Hepatocyte (in vitro differentiated cells): ENCODE measurements around the gene CACNG5. TPM values are rescaled to one million over a fixed set of nuclear protein-coding genes. Genes with fewer than 3 reads are reported as not detected.

Source experiments
- DNase-seq: peaks from one replicate; pipeline ENCODE4 v3.0.0-alpha.2; 2016; ENCODE audit warnings: low spot score
- H2AFZ ChIP-seq: fragments of 200-600 bp; sonication (generic); 2 replicates; pipeline ENCODE4 v1.6.0; 2016; ENCODE audit warnings: antibody characterized with exemption, mild to moderate bottlenecking
- H3K27ac ChIP-seq: fragments of 200-600 bp; sonication (generic); 2 replicates; pipeline ENCODE4 v1.5.1; 2016; ENCODE audit warnings: mild to moderate bottlenecking
- H3K27me3 ChIP-seq: fragments of 200-600 bp; sonication (generic); 2 replicates; pipeline ENCODE4 v1.6.1; 2016
- H3K36me3 ChIP-seq: fragments of 200-600 bp; sonication (generic); replicated peaks from 2 replicates; pipeline ENCODE4 v1.5.1; 2016; ENCODE audit warnings: low read depth; ENCODE audit not compliant: insufficient read depth
- H3K4me1 ChIP-seq: fragments of 200-600 bp; sonication (generic); 2 replicates; pipeline ENCODE4 v1.5.1; 2016; ENCODE audit warnings: mild to moderate bottlenecking, moderate library complexity; ENCODE audit not compliant: insufficient read depth
- H3K4me2 ChIP-seq: fragments of 200-600 bp; sonication (generic); 2 replicates; pipeline ENCODE4 v1.6.0; 2016
- H3K4me3 ChIP-seq: fragments of 200-600 bp; sonication (generic); 2 replicates; pipeline ENCODE4 v1.5.1; 2016; ENCODE audit warnings: mild to moderate bottlenecking
- H3K79me2 ChIP-seq: fragments of 200-600 bp; sonication (generic); 2 replicates; pipeline ENCODE4 v1.6.0; 2017; ENCODE audit warnings: mild to moderate bottlenecking
- H3K9me2 ChIP-seq: fragments of 200-600 bp; sonication (generic); replicated peaks from 2 replicates; pipeline ENCODE4 v1.6.0; 2017; ENCODE audit warnings: mild to moderate bottlenecking; ENCODE audit not compliant: insufficient read depth
- H3K9me3 ChIP-seq: fragments of 200-600 bp; sonication (generic); 2 replicates; pipeline ENCODE4 v1.5.1; 2016; ENCODE audit warnings: low read depth, mild to moderate bottlenecking
- H4K20me1 ChIP-seq: fragments of 200-600 bp; sonication (generic); 2 replicates; pipeline ENCODE4 v1.6.0; 2016; ENCODE audit warnings: mild to moderate bottlenecking; ENCODE audit not compliant: insufficient read depth, poor library complexity, severe bottlenecking
- CTCF ChIP-seq: fragments of 200-600 bp; sonication (generic); IDR thresholded peaks from 2 replicates; pipeline ENCODE4 v1.5.1; 2016; ENCODE audit warnings: antibody characterized with exemption, mild to moderate bottlenecking; ENCODE audit not compliant: poor library complexity
- EZH2 ChIP-seq: fragments of 200-600 bp; sonication (generic); IDR thresholded peaks from 2 replicates; pipeline ENCODE4 v1.6.1; 2016; ENCODE audit warnings: antibody characterized with exemption, mild to moderate bottlenecking, borderline replicate concordance
- EZH2phosphoT487 ChIP-seq: fragments of 200-600 bp; sonication (generic); IDR thresholded peaks from one replicate; pipeline ENCODE4 v1.6.1; 2018; ENCODE audit warnings: antibody characterized with exemption, mild to moderate bottlenecking, low read depth, moderate library complexity; ENCODE audit not compliant: unreplicated experiment, severe bottlenecking
- WGBS: methylation state at CpG from one replicate; pipeline ENCODE4 v1.1.6; 2016; ENCODE audit warnings: low lambda C conversion rate; ENCODE audit errors: missing lambda C conversion rate; 5-methylcytosine and 5-hydroxymethylcytosine counted together
- polyA plus RNA-seq: library from polyadenylated mRNA; unstranded; fragments of >200 nt; fragmentation: Nextera tagmentation; extraction: Ambion mirVana; gene quantifications from 2 replicates; pipeline ENCODE4 v1.2.1, GENCODE V29; 2016
- total RNA-seq: library from RNA; depleted of rRNA; stranded (reverse); fragments of >200 nt; gene quantifications from 2 replicates; pipeline ENCODE4 v1.2.3, GENCODE V29; 2014

CACNG5 gene
- total and polyA plus RNA-seq, 2 experiments from 2014 or later = not detected

DNA sequence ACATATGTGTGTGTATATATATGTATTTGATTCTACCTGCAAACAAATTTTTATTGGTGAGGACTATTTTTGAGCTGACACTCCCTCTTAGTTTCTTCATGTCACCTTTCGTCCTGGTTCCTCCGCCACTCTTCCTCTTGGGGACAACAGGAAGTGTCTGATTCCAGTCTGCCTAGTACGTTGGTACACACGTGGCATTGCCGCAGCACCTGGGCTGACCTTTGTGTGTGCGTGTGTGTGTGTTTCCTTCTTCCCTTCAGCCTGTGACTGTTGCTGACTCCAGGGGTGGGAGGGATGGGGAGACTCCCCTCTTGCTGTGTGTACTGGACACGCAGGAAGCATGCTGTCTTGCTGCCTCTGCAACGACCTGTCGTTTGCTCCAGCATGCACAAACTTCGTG is 29.4 kb upstream of the CACNG5 start:
- H4K20me1 ChIP-seq = no peaks in the 10 kb centered on the region
- no peaks in the 10 kb centered on the region for H3K9me3 ChIP-seq
- no peaks in the 10 kb centered on the region for H3K79me2 ChIP-seq
- H3K9me2 ChIP-seq = no peaks in the 10 kb centered on the region
- H3K27ac ChIP-seq = no peak overlapping the region
- no peak for DNase-seq
- H3K4me3 ChIP-seq = no peak overlapping the region
- H3K36me3 ChIP-seq = no peaks in the 10 kb centered on the region
- no peaks in the 10 kb centered on the region for H3K27me3 ChIP-seq
- no peak overlapping the region for H3K4me2 ChIP-seq
- TF ChIP-seq CTCF = no peak
- no peak for TF ChIP-seq EZH2
- TF ChIP-seq EZH2phosphoT487 = no peak
- 83% methylated on average over 10 of the region's 10 CpGs for WGBS
- H3K4me1 ChIP-seq = no peaks in the 10 kb centered on the region
- H2AFZ ChIP-seq = no peak overlapping the region

GRCh38 chr17:66807182-66807581 is 27.7 kb upstream of the CACNG5 start:
- no peak for TF ChIP-seq EZH2
- TF ChIP-seq CTCF = no peak
- Histone ChIP-seq H3K4me2 (no peak overlapping the region), H3K27ac (no peak overlapping the region), H3K4me3 (no peak overlapping the region), H4K20me1 (no peaks in the 10 kb centered on the region), H3K9me3 (no peaks in the 10 kb centered on the region), H3K4me1 (no peaks in the 10 kb centered on the region), H3K27me3 (no peaks in the 10 kb centered on the region), H3K9me2 (no peaks in the 10 kb centered on the region), H2AFZ (no peak overlapping the region), H3K79me2 (no peaks in the 10 kb centered on the region), H3K36me3 (no peaks in the 10 kb centered on the region)
- no peak for DNase-seq
- 96% methylated on average over 10 of the region's 10 CpGs for WGBS

GRCh38 chr17:66809408-66809807 is 25.5 kb upstream of the CACNG5 start:
- TF ChIP-seq EZH2 (no peak), EZH2phosphoT487 (no peak), CTCF (no peak)

More at GRCh38 chr17:66809408-66809807, 25.5 kb upstream of the CACNG5 start:
- WGBS = 88% methylated on average over 5 of the region's 5 CpGs
- Histone ChIP-seq H3K4me3 (no peak overlapping the region), H2AFZ (no peak overlapping the region), H3K9me3 (no peaks in the 10 kb centered on the region), H3K79me2 (no peaks in the 10 kb centered on the region), H3K36me3 (no peaks in the 10 kb centered on the region), H3K27me3 (no peaks in the 10 kb centered on the region), H3K4me1 (no peaks in the 10 kb centered on the region), H3K4me2 (no peak overlapping the region), H4K20me1 (no peaks in the 10 kb centered on the region), H3K9me2 (no peaks in the 10 kb centered on the region), H3K27ac (no peak overlapping the region)
- DNase-seq = no peak
